ENCODE results near the gene TBX20. TPM values are rescaled to one million over a fixed set of nuclear protein-coding genes. Genes with fewer than 3 reads are reported as not detected.

TBX20 gene
- total RNA-seq, 1 experiment from 2014 or later, result not detected

GRCh38 chr7:35285799-35286198, 31.9 kb upstream of the TBX20 start:
- no peak overlapping the region for H3K9ac ChIP-seq (ENCODE audit: extremely low read depth, insufficient read length, low read length)
- H3K9me3 ChIP-seq (ENCODE audit: control insufficient read depth, low read depth, low read length), result no peaks in the 10 kb centered on the region
- Mint-ChIP-seq H3K36me3 (ENCODE audit: insufficient read depth in 1 of 3, low read depth in 3 of 3) (no peaks in the 10 kb centered on the region), H3K4me3 (no peak overlapping the region), H3K27ac (no peak overlapping the region), H3K4me1 (peaks cover 8 to 9% of the 10 kb centered on the region in 2 experiments), H3K9me3 (no peaks in the 10 kb centered on the region), H3K27me3 (ENCODE audit: low read depth) (peaks cover 10% of the 10 kb centered on the region)
- DNase-seq, result no peak
- H3K23ac ChIP-seq (ENCODE audit: insufficient read length, low read depth, low read length), result no peak overlapping the region
- H4K91ac ChIP-seq (ENCODE audit: insufficient read length, low read depth, low read length), result no peak overlapping the region
- H2BK120ac ChIP-seq (ENCODE audit: low read depth, low read length, poor library complexity, severe bottlenecking), result no peak overlapping the region
- H3K4me2 ChIP-seq (ENCODE audit: insufficient read depth, insufficient read length, low read length), result no peak overlapping the region
- no peak overlapping the region for H3K4ac ChIP-seq (ENCODE audit: low read depth, low read length)
- no peaks in the 10 kb centered on the region for H3K79me2 ChIP-seq (ENCODE audit: insufficient read depth, low read length)
- no peak overlapping the region for H3T11ph ChIP-seq (ENCODE audit: low read length)
- H2BK12ac ChIP-seq (ENCODE audit: insufficient read length, low read depth, low read length), result no peak overlapping the region
- no peaks in the 10 kb centered on the region for H3K79me1 ChIP-seq (ENCODE audit: insufficient read depth, low read depth, low read length, poor library complexity, severe bottlenecking)
- H2BK20ac ChIP-seq (ENCODE audit: low read depth, low read length, poor library complexity, severe bottlenecking), result no peak overlapping the region
- H2BK15ac ChIP-seq (ENCODE audit: low read depth, low read length), result no peak overlapping the region
- H4K5ac ChIP-seq (ENCODE audit: insufficient read length, low read depth, low read length), result no peak overlapping the region
- no peak overlapping the region for H3K14ac ChIP-seq (ENCODE audit: insufficient read depth, low read length)
- H3K56ac ChIP-seq (ENCODE audit: insufficient read length, low read depth, low read length), result no peak overlapping the region
- no peak overlapping the region for H3K18ac ChIP-seq (ENCODE audit: insufficient read length, low read depth, low read length)
- H2BK5ac ChIP-seq (ENCODE audit: insufficient read length, low read length), result no peak overlapping the region
- H4K20me1 ChIP-seq (ENCODE audit: control insufficient read depth, insufficient read depth, insufficient read length), result no peaks in the 10 kb centered on the region
- H2AK5ac ChIP-seq (ENCODE audit: insufficient read length, low read length), result no peak overlapping the region
- no CpG with 5 or more reads among the region's 1 CpG for WGBS (ENCODE audit: extremely low coverage, insufficient read length, low lambda C conversion rate)
- no peaks in the 10 kb centered on the region for H3K23me2 ChIP-seq (ENCODE audit: insufficient read length, low read depth, low read length, poor library complexity, severe bottlenecking)
- no peak overlapping the region for H2AFZ ChIP-seq (ENCODE audit: low read length)
- no peaks in the 10 kb centered on the region for H3K27me3 ChIP-seq (ENCODE audit: insufficient read depth, low read length)
- no peak overlapping the region for H3K27ac ChIP-seq (ENCODE audit: insufficient read length, low read depth, low read length)
- peaks cover 6% of the 10 kb centered on the region for H3K4me1 ChIP-seq (ENCODE audit: insufficient read depth, low read length)
- no peak overlapping the region for H4K8ac ChIP-seq (replicated peaks; ENCODE audit: insufficient read length, low read depth, low read length)
- no peak for TF ChIP-seq CTCF (conservative IDR thresholded peaks at IDR 0.05)
